WTC11 (cell line): ENCODE data around the gene LEKR1. TPM values are rescaled to one million over a fixed set of nuclear protein-coding genes. Genes with fewer than 3 reads are reported as not detected.

Experiments used
- ATAC-seq: fragments of 200-7000 bp; cut with Tn5 transposase; 2 replicates; pipeline ENCODE4 v1.10.0; 2021; ENCODE audit warnings: mild to moderate bottlenecking, moderate library complexity
- CTCF ChIA-PET: fragments of 300-600 bp; sonication (Branson Sonifier 250); formaldehyde crosslinking; loops from one replicate; lab custom pipeline; 2021; ENCODE audit warnings: antibody characterized with exemption; lab: Charles Lee
- POLR2A ChIA-PET: fragments of 350-600 bp; sonication (Branson Sonifier 250); formaldehyde crosslinking; loops from one replicate; lab custom pipeline; 2021; ENCODE audit warnings: antibody characterized with exemption; lab: Charles Lee
- DNase-seq: peaks from one replicate; pipeline ENCODE4 v3.0.0; 2021; ENCODE audit warnings: low spot score
- H3K27ac Mint-ChIP-seq: 2 replicates; pipeline ENCODE4 v1.8.0; 2021; ENCODE audit warnings: mixed read lengths
- H3K27me3 Mint-ChIP-seq: 2 replicates; pipeline ENCODE4 v1.8.0; 2021; ENCODE audit warnings: low read depth, mild to moderate bottlenecking, moderate library complexity, mixed read lengths
- H3K36me3 Mint-ChIP-seq: 2 replicates; pipeline ENCODE4 v1.8.0; 2021; ENCODE audit warnings: mixed read lengths
- H3K4me1 Mint-ChIP-seq: 2 replicates; pipeline ENCODE4 v1.8.0; 2022; ENCODE audit warnings: mixed read lengths
- H3K4me3 Mint-ChIP-seq: 2 replicates; pipeline ENCODE4 v1.8.0; 2021; ENCODE audit warnings: mild to moderate bottlenecking, moderate library complexity, mixed read lengths
- H3K9me3 Mint-ChIP-seq: 2 replicates; pipeline ENCODE4 v1.8.0; 2021; ENCODE audit warnings: mixed read lengths
- CREB1 ChIP-seq: sonication (generic); formaldehyde crosslinking; IDR thresholded peaks from 2 replicates; pipeline ENCODE4 v1.8.0; 2023; ENCODE audit warnings: mild to moderate bottlenecking, missing genetic modification reagents
- EMX1 ChIP-seq: fragments of 250-450 bp; sonication (Bioruptor Pico); IDR thresholded peaks from 2 replicates; pipeline ENCODE4 v1.8.0; 2021; ENCODE audit warnings: mild to moderate bottlenecking
- GABPB1 ChIP-seq: sonication (generic); formaldehyde crosslinking; IDR thresholded peaks from 2 replicates; pipeline ENCODE4 v1.8.1; 2023; ENCODE audit warnings: mild to moderate bottlenecking, missing genetic modification reagents
- IRF1 ChIP-seq: sonication (generic); formaldehyde crosslinking; IDR thresholded peaks from 2 replicates; pipeline ENCODE4 v1.8.0; 2023; ENCODE audit warnings: missing genetic modification reagents
- JUN ChIP-seq: sonication (generic); formaldehyde crosslinking; IDR thresholded peaks from 2 replicates; pipeline ENCODE4 v1.8.0; 2023; ENCODE audit warnings: mild to moderate bottlenecking, missing genetic modification reagents
- NFE2L1 ChIP-seq: sonication (generic); formaldehyde crosslinking; IDR thresholded peaks from 2 replicates; pipeline ENCODE4 v1.8.1; 2023; ENCODE audit warnings: missing genetic modification reagents
- RORB ChIP-seq: fragments of 250-450 bp; sonication (Bioruptor Pico); IDR thresholded peaks from 2 replicates; pipeline ENCODE4 v1.9.0; 2021; ENCODE audit warnings: mild to moderate bottlenecking
- TEAD4 ChIP-seq: sonication (generic); formaldehyde crosslinking; IDR thresholded peaks from 2 replicates; pipeline ENCODE4 v1.8.0; 2022; ENCODE audit warnings: mild to moderate bottlenecking, missing genetic modification reagents
- TP53 ChIP-seq: sonication (generic); formaldehyde crosslinking; IDR thresholded peaks from 2 replicates; pipeline ENCODE4 v1.8.1; 2023; ENCODE audit warnings: mild to moderate bottlenecking, missing genetic modification reagents
- ZBTB43 ChIP-seq: sonication (generic); formaldehyde crosslinking; IDR thresholded peaks from 2 replicates; pipeline ENCODE4 v1.8.1; 2023; ENCODE audit warnings: mild to moderate bottlenecking, missing genetic modification reagents
- ZNF281 ChIP-seq: sonication (generic); formaldehyde crosslinking; IDR thresholded peaks from 2 replicates; pipeline ENCODE4 v1.8.0; 2023; ENCODE audit warnings: mild to moderate bottlenecking, missing genetic modification reagents
- ZNF423 ChIP-seq: fragments of 250-450 bp; sonication (Bioruptor Pico); IDR thresholded peaks from 2 replicates; pipeline ENCODE4 v2.1.2; 2022; ENCODE audit warnings: mild to moderate bottlenecking, moderate library complexity
- ZNF425 ChIP-seq: fragments of 250-450 bp; sonication (Bioruptor Pico); conservative IDR thresholded peaks from 2 replicates; pipeline ENCODE4 v1.9.0; 2021; ENCODE audit warnings: mild to moderate bottlenecking
- ZNF512 ChIP-seq: sonication (generic); formaldehyde crosslinking; IDR thresholded peaks from 2 replicates; pipeline ENCODE4 v1.8.1; 2022; ENCODE audit warnings: missing genetic modification reagents, borderline replicate concordance
- ZSCAN18 ChIP-seq: fragments of 250-450 bp; sonication (Bioruptor Pico); IDR thresholded peaks from 2 replicates; pipeline ENCODE4 v2.1.2; 2022; ENCODE audit warnings: mild to moderate bottlenecking, moderate library complexity
- total RNA-seq: library from RNA; stranded (reverse); gene quantifications from 3 replicates; pipeline ENCODE4 v1.2.3, GENCODE V29; 2021

LEKR1 gene
- total RNA-seq, 1 experiment from 2014 or later = 0.09 TPM

- no peak for ATAC-seq
- Mint-ChIP-seq H3K36me3 (no peaks in the 10 kb centered on the region), H3K27ac (no peak overlapping the region), H3K4me3 (no peak overlapping the region), H3K4me1 (peaks cover 27% of the 10 kb centered on the region), H3K9me3 (no peaks in the 10 kb centered on the region), H3K27me3 (peaks cover 54% of the 10 kb centered on the region)
- DNase-seq = no peak
- CTCF ChIA-PET = no interaction called here
- TF ChIP-seq JUN (CRISPR knock-in tag) (no peak), GABPB1 (CRISPR knock-in tag) (no peak)
- POLR2A ChIA-PET = no interaction called here
Measured at GRCh38 chr3:156838035-156838434, 11.9 kb downstream of the LEKR1 start.

GRCh38 chr3:156840826-156841689, 14.9 kb downstream of the LEKR1 start:
- TF ChIP-seq ZNF512 (CRISPR knock-in tag) (no peak), TP53 (CRISPR knock-in tag) (no peak), EMX1 (CRISPR knock-in tag) (no peak), ZBTB43 (CRISPR knock-in tag) (no peak), ZNF281 (CRISPR knock-in tag) (no peak), ZNF425 (no peak), NFE2L1 (no peak), ZNF423 (no peak), IRF1 (no peak)
- Mint-ChIP-seq H3K4me1 (peaks cover 15% of the 10 kb centered on the region), H3K27me3 (peaks cover 24% of the 10 kb centered on the region), H3K4me3 (no peak overlapping the region), H3K36me3 (no peaks in the 10 kb centered on the region), H3K27ac (no peak overlapping the region), H3K9me3 (peaks cover 3% of the 10 kb centered on the region; the same call in 1 of the 2 replicates)
- ChIA-PET POLR2A (no interaction called here), CTCF (no interaction called here)
- ATAC-seq (no peak), DNase-seq (no peak)

GRCh38 chr3:156843071-156843808, 17.1 kb downstream of the LEKR1 start:
- Mint-ChIP-seq H3K36me3 (no peaks in the 10 kb centered on the region), H3K9me3 (peaks cover 3% of the 10 kb centered on the region; the same call in 1 of the 2 replicates), H3K27ac (no peak overlapping the region), H3K27me3 (peaks cover 7% of the 10 kb centered on the region), H3K4me1 (peaks cover 15% of the 10 kb centered on the region), H3K4me3 (no peak overlapping the region)
- ATAC-seq (no peak), DNase-seq (no peak)
- TF ChIP-seq CREB1 (CRISPR knock-in tag) (no peak), RORB (CRISPR knock-in tag) (no peak), ZSCAN18 (CRISPR knock-in tag) (no peak), TEAD4 (CRISPR knock-in tag) (no peak)
- CTCF ChIA-PET = no interaction called here
- POLR2A ChIA-PET = no interaction called here
